SK-N-SH treated with all-trans-retinoic acid at 6 μM for 48 hours (cell line): Measurements from ENCODE around the gene SDR9C7.

Experiments
- ATAC-seq: fragments of 200-7000 bp; cut with Tn5 transposase; 3 replicates; pipeline ENCODE4 v1.9.1; 2020; ENCODE audit warnings: mild to moderate bottlenecking, moderate library complexity
- ARNTL ChIP-seq: fragments of 450-650 bp; formaldehyde crosslinking; IDR thresholded peaks from 2 replicates; pipeline ENCODE4 v1.5.0; 2020; ENCODE audit warnings: low read depth, mild to moderate bottlenecking, moderate library complexity, borderline replicate concordance
- BACH2 ChIP-seq: fragments of 250-450 bp; sonication (Bioruptor Pico); IDR thresholded peaks from 2 replicates; pipeline ENCODE4 v1.9.0; 2021; ENCODE audit warnings: mild to moderate bottlenecking, borderline replicate concordance
- CREB5 ChIP-seq: fragments of 250-450 bp; sonication (Bioruptor Pico); IDR thresholded peaks from 2 replicates; pipeline ENCODE4 v1.5.1; 2020; ENCODE audit warnings: low read depth, mild to moderate bottlenecking, moderate library complexity
- CSDC2 ChIP-seq: fragments of 250-450 bp; sonication (Bioruptor Pico); IDR thresholded peaks from 2 replicates; pipeline ENCODE4 v1.5.0; 2020; ENCODE audit warnings: mild to moderate bottlenecking, moderate library complexity
- CSRNP3 ChIP-seq: fragments of 250-450 bp; sonication (Bioruptor Pico); IDR thresholded peaks from 2 replicates; pipeline ENCODE4 v1.5.1; 2021; ENCODE audit warnings: mild to moderate bottlenecking, moderate library complexity
- ESRRG ChIP-seq: fragments of 250-450 bp; sonication (Bioruptor Pico); IDR thresholded peaks from 2 replicates; pipeline ENCODE4 v1.6.1; 2021; ENCODE audit warnings: mild to moderate bottlenecking
- GLIS3 ChIP-seq: fragments of 250-450 bp; sonication (Bioruptor Pico); IDR thresholded peaks from 2 replicates; pipeline ENCODE4 v1.5.0; 2020; ENCODE audit warnings: mild to moderate bottlenecking, moderate library complexity
- ISL1 ChIP-seq: fragments of 250-450 bp; sonication (Bioruptor Pico); IDR thresholded peaks from 2 replicates; pipeline ENCODE4 v2.1.2; 2022; ENCODE audit warnings: mild to moderate bottlenecking, moderate library complexity
- OSR1 ChIP-seq: fragments of 250-450 bp; sonication (Bioruptor Pico); IDR thresholded peaks from 2 replicates; pipeline ENCODE4 v1.8.0; 2022; ENCODE audit warnings: moderate library complexity, mild to moderate bottlenecking, inconsistent platforms
- PATZ1 ChIP-seq: fragments of 250-450 bp; sonication (Bioruptor Pico); IDR thresholded peaks from 2 replicates; pipeline ENCODE4 v1.8.0; 2020; ENCODE audit warnings: mild to moderate bottlenecking, moderate library complexity, borderline replicate concordance
- PPARA ChIP-seq: fragments of 250-450 bp; sonication (Bioruptor Pico); IDR thresholded peaks from 2 replicates; pipeline ENCODE4 v1.5.0; 2020; ENCODE audit warnings: mild to moderate bottlenecking, borderline replicate concordance
- RARB ChIP-seq: fragments of 250-450 bp; sonication (Bioruptor Pico); IDR thresholded peaks from 2 replicates; pipeline ENCODE4 v1.8.0; 2021; ENCODE audit warnings: mild to moderate bottlenecking, moderate library complexity
- SNAI2 ChIP-seq: fragments of 250-450 bp; sonication (Bioruptor Pico); IDR thresholded peaks from 2 replicates; pipeline ENCODE4 v1.5.0; 2020; ENCODE audit warnings: mild to moderate bottlenecking, moderate library complexity
- TCF4 ChIP-seq: fragments of 250-450 bp; sonication (Bioruptor Pico); IDR thresholded peaks from 2 replicates; pipeline ENCODE4 v1.8.0; 2021; ENCODE audit warnings: mild to moderate bottlenecking, moderate library complexity, borderline replicate concordance
- TOX ChIP-seq: fragments of 250-450 bp; sonication (Bioruptor Pico); IDR thresholded peaks from 2 replicates; pipeline ENCODE4 v1.8.0; 2021; ENCODE audit warnings: mild to moderate bottlenecking, moderate library complexity, borderline replicate concordance
- TSHZ2 ChIP-seq: fragments of 250-450 bp; sonication (Bioruptor Pico); IDR thresholded peaks from 2 replicates; pipeline ENCODE4 v1.5.0; 2020; ENCODE audit warnings: mild to moderate bottlenecking, moderate library complexity
- ZC3H10 ChIP-seq: fragments of 250-450 bp; sonication (Bioruptor Pico); IDR thresholded peaks from 2 replicates; pipeline ENCODE4 v1.5.1; 2021; ENCODE audit warnings: mild to moderate bottlenecking, moderate library complexity
- ZFP3 ChIP-seq: fragments of 250-450 bp; sonication (Bioruptor Pico); IDR thresholded peaks from 2 replicates; pipeline ENCODE4 v1.5.0; 2020; ENCODE audit warnings: mild to moderate bottlenecking, moderate library complexity
- ZFP30 ChIP-seq: fragments of 450-650 bp; formaldehyde crosslinking; IDR thresholded peaks from 2 replicates; pipeline ENCODE4 v1.5.0; 2022; ENCODE audit warnings: mild to moderate bottlenecking, moderate library complexity
- ZNF565 ChIP-seq: fragments of 450-650 bp; formaldehyde crosslinking; conservative IDR thresholded peaks from 2 replicates; pipeline ENCODE4 v1.5.0; 2020; ENCODE audit warnings: low read depth, mild to moderate bottlenecking, moderate library complexity
- ZNF8 ChIP-seq: fragments of 450-650 bp; formaldehyde crosslinking; IDR thresholded peaks from 2 replicates; pipeline ENCODE4 v1.5.0; 2020; ENCODE audit warnings: mild to moderate bottlenecking, moderate library complexity

Gene SDR9C7

GRCh38 chr12:56935157-56935556 lies 949 bp upstream of the SDR9C7 start:
- ATAC-seq: no peak
- TF ChIP-seq ISL1 (CRISPR knock-in tag): no peak
- TF ChIP-seq CREB5 (CRISPR knock-in tag): no peak
- TF ChIP-seq TOX: no peak
- no peak for TF ChIP-seq OSR1 (CRISPR knock-in tag)
- no peak for TF ChIP-seq ZNF8 (CRISPR knock-in tag)
- TF ChIP-seq GLIS3: no peak
- TF ChIP-seq PPARA: no peak
- TF ChIP-seq ARNTL (CRISPR knock-in tag): no peak
- no peak for TF ChIP-seq CSRNP3 (CRISPR knock-in tag)
- TF ChIP-seq CSDC2 (CRISPR knock-in tag): no peak
- no peak for TF ChIP-seq BACH2 (CRISPR knock-in tag)
- TF ChIP-seq RARB: no peak
- no peak for TF ChIP-seq SNAI2 (CRISPR knock-in tag)
- TF ChIP-seq PATZ1 (CRISPR knock-in tag): no peak

GRCh38 chr12:56932867-56933266 lies 1.3 kb downstream of the SDR9C7 start:
- TF ChIP-seq PPARA (no peak), CSDC2 (CRISPR knock-in tag) (no peak), ZFP3 (CRISPR knock-in tag) (no peak), ARNTL (CRISPR knock-in tag) (no peak), SNAI2 (CRISPR knock-in tag) (no peak), CREB5 (CRISPR knock-in tag) (no peak), ZNF8 (CRISPR knock-in tag) (no peak)
- TF ChIP-seq, all 23 proteins: peak for 0
- no peak for ATAC-seq

GRCh38 chr12:56932146-56932545 lies 2.1 kb downstream of the SDR9C7 start:
- no peak for ATAC-seq
- TF ChIP-seq CSDC2 (CRISPR knock-in tag) (no peak), ZNF565 (CRISPR knock-in tag) (no peak), ESRRG (no peak), TOX (no peak), TCF4 (no peak), ZC3H10 (no peak)

GRCh38 chr12:56931474-56931978 lies 2.7 kb downstream of the SDR9C7 start:
- ATAC-seq: no peak; the same call in 2 of the 3 replicates
- TF ChIP-seq ZC3H10: no peak
- no peak for TF ChIP-seq PPARA
- TF ChIP-seq TSHZ2 (CRISPR knock-in tag): no peak
- TF ChIP-seq SNAI2 (CRISPR knock-in tag): no peak
- TF ChIP-seq CSRNP3 (CRISPR knock-in tag): no peak
- TF ChIP-seq TCF4: no peak
- TF ChIP-seq CREB5 (CRISPR knock-in tag): no peak
- TF ChIP-seq PATZ1 (CRISPR knock-in tag): no peak
- TF ChIP-seq RARB: no peak
- TF ChIP-seq ZFP30 (CRISPR knock-in tag): no peak
- TF ChIP-seq GLIS3: no peak
- no peak for TF ChIP-seq ARNTL (CRISPR knock-in tag)
